H4 (cell line): ENCODE results near the gene OR56A3. TPM values are rescaled to one million over a fixed set of nuclear protein-coding genes. Genes with fewer than 3 reads are reported as not detected.
"Not testable (repeated sequence)": the region's sequence is repeated elsewhere in the genome, so short reads cannot be mapped to it uniquely, and the experiment has no call there.

ENCODE experiments used
- DNase-seq: peaks from one replicate; pipeline ENCODE4 v3.0.0-alpha.2; 2015; ENCODE audit warnings: low spot score
- total RNA-seq: library from RNA; depleted of rRNA; stranded (reverse); fragments of >200 nt; shearing (Covaris generic); gene quantifications from 2 replicates; pipeline ENCODE4 v1.2.3, GENCODE V29; 2014; rRNA removed

The OR56A3 gene, protein sequence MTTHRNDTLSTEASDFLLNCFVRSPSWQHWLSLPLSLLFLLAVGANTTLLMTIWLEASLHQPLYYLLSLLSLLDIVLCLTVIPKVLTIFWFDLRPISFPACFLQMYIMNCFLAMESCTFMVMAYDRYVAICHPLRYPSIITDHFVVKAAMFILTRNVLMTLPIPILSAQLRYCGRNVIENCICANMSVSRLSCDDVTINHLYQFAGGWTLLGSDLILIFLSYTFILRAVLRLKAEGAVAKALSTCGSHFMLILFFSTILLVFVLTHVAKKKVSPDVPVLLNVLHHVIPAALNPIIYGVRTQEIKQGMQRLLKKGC
- total RNA-seq = not detected in 2 replicates

DNA sequence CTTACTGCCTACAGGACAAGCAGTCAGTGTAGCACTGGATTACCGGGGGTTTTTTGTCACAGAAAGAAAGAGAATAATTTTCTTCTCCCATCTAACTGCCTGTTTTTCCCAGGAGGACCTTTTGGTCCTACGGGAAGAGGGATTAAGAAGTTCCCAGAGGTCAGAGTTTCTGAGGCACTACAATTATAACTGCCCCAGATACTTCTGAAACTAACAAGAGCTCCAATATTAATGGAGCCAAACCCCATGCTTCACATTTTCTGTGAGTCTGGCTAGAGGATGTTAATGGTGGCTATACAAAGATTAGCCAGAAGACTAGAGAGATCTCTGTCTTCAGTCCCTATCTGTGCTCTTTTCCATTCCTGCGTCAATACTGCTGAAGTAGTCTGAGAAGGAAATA lies at the start of gene OR56A3:
TSS of gene OR56A3 (plus strand) at position 301 of the 400 bp plus-strand sequence. CDS start 5,096 bp downstream, outside the sequence.
- DNase-seq = no peak

DNA sequence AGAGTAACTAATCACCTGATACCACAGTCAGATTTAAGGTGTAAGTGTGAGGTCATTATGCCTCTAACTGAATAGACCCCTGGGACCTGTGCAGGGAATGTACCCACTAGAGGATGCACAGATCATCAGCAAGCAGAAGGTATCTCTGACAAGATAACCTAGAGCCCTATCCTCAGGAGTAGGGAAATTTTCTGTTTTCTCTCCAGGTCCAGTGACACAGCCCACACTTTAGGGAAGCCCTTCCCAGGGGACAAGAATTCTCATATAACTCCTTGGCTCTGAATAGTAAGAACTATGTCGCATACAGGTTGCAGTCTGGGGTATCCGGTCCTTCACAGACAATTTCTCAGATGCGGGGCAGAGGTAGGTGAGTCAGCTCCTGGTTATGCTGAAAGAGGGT lies 49.1 kb upstream of the OR56A3 start, which contains the start of gene OR52E5:
TSS of gene OR52E5 (plus strand) at position 301 of the 400 bp plus-strand sequence. CDS start 7,569 bp downstream, outside the sequence.
- no peak for DNase-seq

DNA sequence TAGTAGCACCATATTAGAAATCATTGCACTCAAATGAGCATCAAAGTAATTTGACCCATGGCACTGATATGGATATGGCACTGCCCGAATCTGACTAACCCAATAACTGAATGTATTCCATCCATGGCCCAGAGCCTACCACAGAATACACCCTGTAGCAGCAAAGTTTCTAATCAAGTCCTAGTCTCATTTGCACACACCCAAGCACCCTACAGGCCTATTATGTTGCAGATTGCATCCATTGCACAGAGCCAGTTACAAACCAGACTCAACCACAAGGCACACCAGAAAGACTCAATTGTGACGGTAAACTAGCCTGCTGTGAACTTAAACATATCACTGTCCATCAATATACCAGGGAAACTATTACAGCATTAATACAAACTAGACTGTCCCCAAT lies 42.5 kb upstream of the OR56A3 start:
- no peak for DNase-seq

DNA sequence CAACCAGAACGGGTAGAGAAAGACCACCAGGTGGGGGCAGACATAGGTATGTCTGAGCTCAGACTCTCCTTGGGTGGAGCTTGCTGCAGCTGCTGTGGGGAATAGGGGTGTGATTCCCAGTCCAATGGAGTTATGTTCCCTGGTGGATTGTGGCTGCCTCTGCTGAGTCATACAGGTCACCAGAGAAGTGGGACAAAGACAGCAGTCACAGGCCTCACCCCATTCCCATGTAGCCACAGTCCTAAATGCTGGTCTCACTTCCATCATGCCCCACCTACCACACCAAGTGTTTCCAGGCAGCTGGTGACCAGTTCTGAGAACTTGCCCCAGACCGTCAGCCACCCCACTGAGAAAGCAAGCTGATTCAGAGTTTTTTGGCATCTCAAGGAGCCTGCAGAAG lies 31.5 kb upstream of the OR56A3 start:
- DNase-seq = peak; percentile 19

DNA sequence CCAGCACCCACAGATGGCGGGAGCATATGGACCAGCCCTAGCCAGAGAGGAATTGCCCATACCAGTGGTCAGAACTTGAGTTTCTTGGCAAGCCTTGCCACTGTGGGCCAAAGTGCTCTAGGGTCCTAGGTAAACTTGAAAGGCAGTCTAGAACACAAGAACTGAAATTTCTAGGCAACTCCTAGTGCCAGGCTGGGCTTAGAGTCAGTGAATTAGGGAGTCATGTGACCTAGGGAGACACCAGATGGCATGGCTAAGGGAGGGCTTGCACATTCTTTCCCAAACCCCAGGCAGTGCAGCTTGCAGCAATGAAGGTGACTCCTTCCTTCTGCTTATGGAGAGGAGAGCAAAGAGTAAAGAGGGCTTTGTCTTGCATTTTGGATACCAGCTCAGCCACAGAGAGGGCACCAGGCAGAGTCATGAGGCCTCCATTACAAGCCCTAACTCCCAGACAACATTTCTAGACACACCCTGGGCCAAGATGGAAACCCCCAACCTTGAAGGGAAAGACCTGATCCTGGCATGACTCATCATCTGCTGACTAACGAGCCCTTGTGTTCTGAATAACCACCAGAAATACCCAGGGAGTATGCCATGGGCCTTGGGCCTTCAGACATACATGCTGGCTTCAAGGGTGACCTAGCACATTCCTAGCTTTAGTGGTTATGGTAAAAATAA lies 19.2 kb upstream of the OR56A3 start:
- peak; percentile 41 for DNase-seq

DNA sequence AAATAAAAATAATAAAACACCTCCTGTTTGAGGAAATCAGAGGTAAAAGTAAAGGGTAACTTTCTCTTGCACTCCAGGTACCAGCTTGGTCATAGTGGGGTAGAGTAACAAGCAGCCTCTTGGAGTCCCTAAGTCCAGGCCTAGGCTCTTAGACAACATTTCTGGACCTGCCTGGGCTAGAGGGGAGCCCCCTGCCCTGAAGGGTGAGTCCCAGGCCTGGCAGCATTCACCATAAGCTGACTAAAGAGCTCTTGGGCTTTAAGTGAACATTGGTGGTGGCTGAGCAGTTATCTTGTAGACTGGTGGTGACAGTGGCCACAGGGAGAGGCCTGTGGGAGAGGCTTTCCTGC lies 18.6 kb upstream of the OR56A3 start:
- DNase-seq = no peak

DNA sequence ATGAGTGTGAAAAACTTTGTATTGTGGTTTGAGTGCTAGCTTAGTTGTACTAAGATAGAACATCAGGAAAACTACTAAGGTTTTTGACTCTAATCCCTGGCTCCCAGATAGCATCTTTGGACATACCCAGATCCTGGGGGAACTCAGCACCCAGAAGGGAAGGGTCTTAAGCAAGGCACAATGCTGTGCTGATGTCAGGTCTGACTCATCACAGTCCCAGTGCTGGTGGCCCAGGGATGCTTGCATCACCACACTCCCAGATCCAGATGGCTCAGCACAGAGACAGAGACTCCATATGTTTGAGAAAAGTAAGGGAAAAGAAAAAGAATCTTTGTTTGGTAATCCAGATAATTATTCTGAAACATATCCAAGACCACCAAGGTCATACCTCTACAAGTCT lies 18.3 kb upstream of the OR56A3 start:
- no peak for DNase-seq

DNA sequence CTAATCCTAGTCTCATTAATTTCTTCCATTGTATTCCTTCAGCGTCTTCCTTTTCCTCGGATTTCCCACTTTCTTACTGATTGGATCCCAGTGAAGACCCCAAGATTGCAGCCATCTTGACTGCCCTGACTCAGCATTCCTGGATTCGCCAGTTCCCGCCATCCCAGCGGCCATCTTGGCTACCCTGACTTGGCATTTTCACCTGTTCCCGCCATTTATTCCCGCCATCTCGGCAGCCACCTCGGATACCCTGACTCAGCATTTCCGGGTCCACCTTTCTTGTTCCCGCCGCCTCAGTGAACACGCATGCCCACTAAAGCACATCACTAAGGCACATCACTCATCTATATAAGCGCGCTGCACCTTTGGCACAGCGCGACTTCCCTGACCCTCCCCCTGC lies 13.8 kb upstream of the OR56A3 start:
- DNase-seq = no peak

DNA sequence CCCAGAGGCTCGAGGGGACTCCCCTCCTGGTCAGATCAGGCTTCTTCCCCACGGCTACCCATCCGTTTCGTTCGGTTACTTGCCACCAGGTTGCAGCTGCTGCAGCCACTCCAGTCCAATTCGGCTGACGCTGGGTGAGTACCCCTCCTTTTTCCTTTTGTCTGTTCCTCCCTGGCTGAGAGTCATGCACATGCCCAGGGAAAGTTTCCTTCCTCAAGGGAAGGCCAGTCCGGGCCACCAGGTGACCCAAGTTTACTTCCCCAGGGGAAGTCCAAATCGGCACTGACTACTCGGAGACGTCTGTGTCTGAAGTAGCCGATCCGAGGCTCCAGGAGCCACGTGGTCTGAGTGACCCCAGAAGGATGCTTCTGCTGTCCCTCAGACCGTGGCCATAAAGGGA lies 13.2 kb upstream of the OR56A3 start:
- DNase-seq = no peak

DNA sequence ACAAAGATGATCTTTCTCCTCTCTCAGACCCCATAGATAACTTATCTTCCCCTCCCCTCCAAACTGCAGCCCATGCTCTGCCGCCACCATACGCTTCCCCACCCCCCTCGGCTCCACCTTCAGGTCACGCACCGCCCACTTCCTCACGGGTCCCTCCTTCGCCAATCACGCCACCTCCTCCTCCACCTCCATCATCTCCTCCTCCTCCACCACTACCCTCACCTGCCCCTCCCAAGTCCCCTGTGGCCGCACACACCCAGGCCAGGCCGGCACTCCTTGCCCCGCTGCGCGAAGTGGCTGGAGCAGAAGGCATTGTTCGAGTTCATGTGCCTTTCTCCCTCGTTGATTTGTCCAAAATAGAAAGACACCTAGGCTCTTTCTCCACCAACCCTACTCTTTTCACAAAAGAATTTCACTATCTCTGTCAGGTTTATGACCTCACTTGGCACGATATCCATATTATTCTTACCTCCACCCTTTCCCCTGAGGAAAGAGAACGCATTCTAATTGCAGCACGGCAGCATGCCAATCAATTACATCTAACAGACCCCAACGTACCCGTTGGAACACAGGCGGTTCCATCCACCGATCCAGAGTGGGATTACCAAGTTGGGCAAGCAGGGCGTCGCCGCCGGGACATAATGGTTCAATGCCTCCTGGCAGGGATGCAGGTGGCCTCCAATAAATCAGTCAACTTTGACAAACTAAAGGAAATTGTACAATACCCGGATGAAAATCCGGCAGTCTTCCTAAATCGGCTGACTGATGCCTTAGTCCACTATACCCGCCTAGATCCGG lies 12.3 kb upstream of the OR56A3 start:
- DNase-seq = no peak

DNA sequence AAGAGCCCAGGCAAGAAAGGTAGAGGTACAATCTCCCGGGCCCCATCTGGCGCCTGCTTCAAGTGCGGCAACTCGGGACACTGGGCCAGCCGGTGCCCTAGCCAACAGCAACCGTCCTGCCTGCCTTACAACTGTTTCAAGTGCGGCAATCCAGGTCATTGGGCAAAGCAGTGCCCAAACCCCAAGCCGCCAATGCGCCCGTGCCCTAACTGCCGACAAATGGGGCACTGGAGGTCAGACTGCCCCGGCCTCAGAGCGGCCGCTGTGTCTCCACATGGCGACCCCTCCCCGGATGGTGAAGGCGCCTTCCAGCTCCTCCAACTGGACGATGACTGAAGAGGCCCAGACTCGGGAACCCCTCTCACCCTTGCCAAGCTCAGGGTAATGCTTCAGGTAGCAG lies 11.4 kb upstream of the OR56A3 start:
- no peak for DNase-seq

DNA sequence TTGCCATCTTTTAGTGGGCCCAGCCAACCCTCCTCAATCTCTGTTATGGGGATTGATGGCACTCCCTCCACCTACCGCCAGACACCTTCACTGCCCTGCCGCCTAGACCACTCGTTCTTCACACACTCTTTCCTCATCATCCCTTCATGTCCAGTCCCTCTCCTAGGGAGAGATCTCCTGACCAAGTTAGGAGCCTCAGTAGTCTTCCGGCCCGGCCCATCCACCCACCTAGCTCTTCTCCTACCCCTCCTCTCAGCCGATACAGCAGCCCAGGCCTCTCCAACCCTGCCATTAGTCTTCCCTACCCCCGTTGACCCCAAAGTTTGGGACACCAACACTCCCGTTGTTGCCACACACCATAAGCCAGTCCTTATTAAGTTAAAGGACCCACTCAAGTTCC lies 11.0 kb upstream of the OR56A3 start:
- no peak for DNase-seq

DNA sequence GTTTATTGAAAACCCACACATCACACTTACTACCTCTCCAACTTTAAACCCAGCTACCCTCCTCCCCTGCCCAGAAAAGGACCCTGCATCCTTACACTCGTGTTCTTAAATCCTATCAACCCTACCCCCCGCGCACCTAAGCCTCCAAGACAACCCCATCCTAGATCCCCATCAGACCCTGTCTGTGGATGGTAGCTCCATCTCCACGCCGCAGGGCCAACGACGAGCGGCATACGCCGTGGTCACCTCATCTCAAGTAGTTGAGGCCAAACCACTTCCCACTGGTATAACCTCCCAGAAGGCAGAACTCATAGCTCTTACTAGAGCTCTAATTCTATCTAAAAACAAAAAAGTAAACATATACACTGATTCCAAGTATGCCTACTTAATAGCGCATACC lies 9.4 kb upstream of the OR56A3 start:
- DNase-seq = no peak

DNA sequence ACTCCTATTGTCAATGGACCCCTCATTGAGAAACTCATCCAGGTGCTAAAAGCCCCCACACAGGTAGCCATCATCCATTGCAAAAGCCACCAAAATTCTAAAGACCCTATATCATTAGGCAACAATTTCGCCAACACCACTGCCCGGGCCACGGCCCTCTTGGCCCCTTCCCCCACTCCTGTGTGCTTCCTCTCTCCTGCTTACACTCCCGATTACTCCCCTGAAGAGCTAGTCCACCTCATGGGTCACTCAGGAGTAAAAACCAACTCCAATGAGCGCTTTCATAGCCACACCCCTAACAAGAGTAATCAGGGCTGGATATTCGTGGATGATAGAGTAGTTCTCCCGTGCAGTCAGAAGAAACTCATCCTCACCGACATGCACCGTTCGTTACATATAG lies 8.9 kb upstream of the OR56A3 start:
- no peak for DNase-seq

DNA sequence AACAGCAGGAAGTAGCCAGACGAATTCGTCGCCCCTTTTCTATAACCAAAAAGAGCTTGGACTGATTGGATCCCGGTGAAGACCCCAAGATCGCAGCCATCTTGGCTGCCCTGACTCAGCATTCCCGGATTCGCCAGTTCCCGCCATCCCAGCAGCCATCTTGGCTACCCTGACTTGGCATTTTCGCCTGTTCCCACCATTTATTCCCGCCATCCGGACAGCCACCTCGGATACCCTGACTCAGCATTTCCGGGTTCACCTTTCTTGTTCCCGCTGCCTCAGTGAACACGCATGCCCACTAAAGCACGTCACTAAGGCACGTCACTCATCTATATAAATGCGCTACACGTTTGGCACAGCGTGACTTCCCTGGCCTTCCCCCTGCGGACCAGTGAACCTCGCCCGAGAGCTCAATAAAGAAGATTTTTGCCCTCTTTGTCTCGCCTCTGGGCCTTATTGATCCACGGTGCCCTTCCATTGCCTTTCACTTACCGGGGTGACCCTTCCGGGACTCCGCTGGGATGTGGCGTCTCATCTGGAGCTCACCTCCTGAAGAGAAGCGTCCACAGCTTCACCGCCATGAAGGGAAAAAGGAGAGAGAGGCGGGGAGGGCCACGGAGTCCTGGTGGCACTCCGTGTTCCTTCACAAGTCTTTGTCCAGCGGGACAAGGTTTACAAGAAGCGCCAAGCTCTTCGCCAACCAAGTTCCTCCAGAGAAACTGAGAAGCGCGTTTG lies 4.0 kb upstream of the OR56A3 start:
- no peak for DNase-seq

DNA sequence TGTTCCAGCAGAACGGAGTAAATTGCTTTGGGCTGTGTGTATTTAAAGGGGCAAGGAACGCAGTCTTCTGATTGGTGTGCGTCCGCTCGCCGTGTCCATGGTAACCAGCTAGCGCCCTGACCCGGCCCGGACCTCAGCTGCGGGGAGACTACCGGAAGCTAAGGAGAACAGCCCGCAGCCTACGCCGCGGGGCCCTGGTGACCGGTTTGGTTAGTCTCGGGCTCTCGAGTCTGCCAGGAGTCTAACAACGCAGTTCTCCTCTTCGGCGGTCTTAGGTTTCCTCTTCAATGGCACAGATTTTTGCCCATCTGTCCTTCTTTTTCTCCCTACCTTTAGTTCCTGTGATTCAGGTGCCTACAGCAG lies 3.5 kb upstream of the OR56A3 start:
- DNase-seq = no peak

DNA sequence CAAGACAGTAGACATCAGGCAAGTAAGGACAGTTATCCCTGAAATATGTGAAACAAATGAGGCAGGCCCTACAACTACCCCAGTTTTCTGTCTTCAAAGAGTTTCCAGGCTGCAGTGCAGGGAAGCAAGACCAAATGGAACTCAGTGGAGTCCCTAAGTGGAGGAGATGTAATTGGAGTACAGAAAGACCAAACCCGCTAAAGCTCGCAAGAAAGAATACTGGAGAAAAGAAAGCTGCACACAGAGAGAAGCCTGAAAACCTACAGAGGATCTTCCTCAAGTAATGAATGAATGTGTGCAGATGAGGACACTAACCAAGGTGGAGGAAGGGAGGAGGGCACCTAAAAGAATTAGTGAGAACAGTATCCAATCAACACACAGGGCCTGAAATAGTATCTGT lies 1.3 kb upstream of the OR56A3 start:
- no peak for DNase-seq

DNA sequence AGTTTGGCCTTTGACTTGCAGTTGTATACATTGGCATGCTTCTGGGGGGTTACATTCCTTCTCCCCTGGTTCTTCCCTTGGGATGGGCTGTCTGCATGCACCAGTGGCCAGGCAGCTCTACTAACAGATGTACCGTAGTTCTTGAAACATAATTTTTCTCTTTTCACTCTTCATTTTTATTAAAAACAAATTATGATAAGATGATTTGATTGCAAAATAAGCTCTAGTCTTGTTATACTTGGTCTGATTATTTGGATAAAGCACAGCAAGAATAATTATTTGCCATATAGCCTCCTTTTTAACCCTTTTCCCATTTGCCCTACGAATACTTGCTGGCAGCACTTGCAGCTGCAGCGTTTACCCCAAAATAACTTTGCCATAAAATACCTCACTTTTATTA lies 13.5 kb downstream of the OR56A3 start:
- DNase-seq = no peak

DNA sequence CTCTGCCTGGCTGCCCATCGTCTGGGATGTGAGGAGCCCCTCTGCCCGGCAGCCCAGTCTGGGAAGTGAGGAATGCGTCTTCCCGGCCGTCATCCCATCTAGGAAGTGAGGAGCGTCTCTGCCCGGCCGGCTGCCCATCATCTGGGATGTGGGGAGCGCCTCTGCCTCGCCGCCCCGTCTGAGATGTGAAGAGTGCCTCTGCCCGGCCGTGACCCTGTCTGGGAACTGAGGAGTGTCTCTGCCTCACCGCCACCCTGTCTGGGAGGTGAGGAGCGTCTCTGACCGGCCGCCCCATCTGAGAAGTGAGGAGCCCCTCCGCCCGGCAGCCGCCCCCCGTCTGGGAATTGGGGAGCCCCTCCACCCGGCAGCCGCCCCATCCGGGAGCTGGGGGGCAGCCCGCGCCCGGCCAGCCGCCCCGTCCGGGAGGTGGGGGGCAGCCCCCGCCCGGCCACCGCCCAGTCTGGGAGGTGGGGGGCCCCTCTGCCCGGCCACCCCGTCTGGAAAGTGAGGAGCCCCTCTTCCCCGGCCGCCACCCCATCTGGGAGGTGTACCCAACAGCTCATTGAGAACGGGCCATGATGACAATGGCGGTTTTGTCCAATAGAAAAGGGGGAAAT lies 18.8 kb downstream of the OR56A3 start:
- not testable (repeated sequence) for DNase-seq

DNA sequence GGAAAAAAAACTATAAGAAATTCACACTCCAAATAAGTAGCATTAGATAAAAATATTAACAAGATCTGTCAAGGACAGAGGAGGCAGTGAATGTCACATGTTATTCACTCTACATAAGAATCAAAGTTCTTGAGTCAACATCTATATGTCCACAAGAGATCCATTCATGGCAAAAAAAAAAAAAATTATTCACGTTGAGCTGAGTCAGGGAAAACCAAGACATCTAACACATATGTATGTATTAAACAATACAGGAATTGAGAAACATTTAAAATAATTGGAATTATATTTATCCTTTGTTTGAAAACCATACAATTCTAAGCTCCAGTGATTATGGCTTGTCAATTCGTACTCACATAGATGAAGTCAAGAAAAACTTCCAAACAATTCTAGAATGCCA lies 24.9 kb downstream of the OR56A3 start:
- DNase-seq = no peak

DNA sequence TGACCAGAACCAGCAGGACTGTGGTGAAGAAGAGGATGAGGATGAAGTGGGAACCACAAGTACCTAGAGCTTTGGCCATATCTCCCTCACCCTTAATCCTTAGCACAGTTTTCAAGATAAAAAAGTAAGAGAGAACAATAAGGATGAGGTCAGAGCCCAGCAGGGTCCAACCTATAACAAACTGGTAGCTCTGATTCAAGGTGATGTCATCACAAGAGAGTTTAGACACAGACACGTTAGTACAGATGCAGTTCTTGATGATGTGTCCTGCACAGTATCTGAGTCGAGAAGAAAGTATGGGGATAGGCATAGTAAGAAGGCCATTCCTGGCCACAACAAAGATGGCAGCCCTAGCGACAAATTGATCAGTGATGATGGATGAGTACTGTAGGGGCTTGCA lies 25.7 kb downstream of the OR56A3 start:
- no peak for DNase-seq

DNA sequence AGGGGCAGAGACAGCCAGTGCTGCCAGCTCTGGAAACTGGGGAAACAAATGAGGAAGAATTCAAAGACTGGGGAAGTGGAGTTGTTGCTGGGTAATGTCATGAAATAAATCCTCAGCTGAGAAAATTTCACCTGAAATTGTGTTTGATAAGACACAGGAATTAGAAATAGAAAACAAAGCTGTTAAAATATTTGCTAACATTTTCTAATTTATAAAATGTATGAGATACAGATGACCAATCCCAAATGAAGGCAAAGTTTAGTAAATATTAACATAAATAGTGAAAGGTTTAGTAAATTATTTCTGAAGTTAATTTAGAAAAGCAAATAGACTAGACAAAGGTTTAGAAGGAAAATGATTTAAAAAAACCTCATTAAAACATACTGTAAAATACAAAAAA lies 26.3 kb downstream of the OR56A3 start, which contains the start of gene OR56A5:
TSS of gene OR56A5 (minus strand) at position 101 of the 400 bp plus-strand sequence. CDS start at position 101, 0 bp downstream.
- no peak for DNase-seq
